Measurements from ENCODE around the gene NOVA2.

The NOVA2 gene

DNA sequence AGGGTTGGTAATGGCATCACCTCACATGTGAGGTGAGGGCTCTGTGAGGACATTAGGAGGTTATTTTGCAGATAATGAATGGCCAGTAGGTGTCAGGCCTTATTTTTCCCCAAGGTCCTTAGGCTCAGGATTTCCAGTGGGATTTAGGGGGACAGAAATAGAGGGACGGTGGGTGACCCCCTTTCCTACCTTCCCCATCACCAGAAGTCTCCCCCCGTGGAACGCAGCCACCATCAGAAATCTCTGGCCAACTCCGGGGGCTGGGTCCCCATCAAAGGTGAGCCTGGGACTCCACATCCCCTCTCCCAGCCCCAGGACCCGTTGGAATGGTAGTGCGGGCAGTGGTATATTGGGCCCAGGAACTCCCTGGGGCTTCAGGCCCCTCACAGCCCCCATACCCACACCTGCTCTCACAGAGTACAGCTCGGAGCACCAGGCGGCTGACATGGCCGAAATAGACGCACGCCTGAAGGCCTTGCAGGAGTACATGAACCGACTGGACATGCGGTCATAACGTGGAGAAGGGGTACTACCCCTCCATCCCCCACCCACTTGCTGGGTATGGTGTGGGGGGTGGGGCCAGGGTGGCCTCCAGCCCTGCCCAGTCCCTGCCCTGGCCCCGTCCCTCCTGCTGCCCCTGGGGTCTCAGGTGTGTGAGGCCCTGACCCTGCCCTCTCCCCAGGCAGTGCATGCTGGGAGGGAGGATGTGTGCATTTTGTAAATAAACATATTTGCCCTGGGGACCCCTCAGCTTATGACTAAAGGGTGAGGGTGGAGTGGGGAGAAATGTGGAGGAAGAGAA, 44.4 kb upstream of the NOVA2 start:
- no peak for DNase-seq (ENCODE audit: insufficient read length, low spot score)
- TF ChIP-seq SPI1 (IDR thresholded peaks at IDR 0.05; ENCODE audit: low read depth, low read length) (no peak), POLR2A (IDR thresholded peaks at IDR 0.05; ENCODE audit: low read depth, low read length) (no peak), POLR2AphosphoS5 (IDR thresholded peaks at IDR 0.05; ENCODE audit: low read depth, low read length) (no peak), TAF1 (IDR thresholded peaks at IDR 0.05; ENCODE audit: low read depth, low read length) (no peak), POU2F2 (IDR thresholded peaks at IDR 0.05; ENCODE audit: low read depth, low read length) (no peak), PAX5 (IDR thresholded peaks at IDR 0.05; ENCODE audit: insufficient read depth, low read length, severe bottlenecking) (no peak)
- no peak for FAIRE-seq

DNA sequence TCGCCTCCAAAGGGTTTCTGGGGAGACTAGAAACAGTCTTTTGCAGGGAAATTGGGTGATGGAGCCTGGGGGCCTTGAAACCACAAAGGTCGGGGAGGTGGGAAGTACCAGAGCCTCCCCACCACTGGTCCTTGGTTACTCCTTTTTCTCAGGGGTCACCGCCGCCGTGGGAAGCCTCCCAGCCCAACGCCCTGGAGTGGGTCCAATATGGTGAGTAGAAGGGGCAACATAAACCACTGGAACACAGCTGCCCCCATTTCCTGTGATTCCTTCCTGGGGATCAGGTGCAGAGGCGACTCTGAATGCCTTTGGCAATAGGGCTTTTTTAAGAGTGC, 43.4 kb upstream of the NOVA2 start:
- TF ChIP-seq PAX5 (IDR thresholded peaks at IDR 0.05; ENCODE audit: insufficient read depth, low read length, severe bottlenecking), result no peak
- TF ChIP-seq SPI1 (IDR thresholded peaks at IDR 0.05; ENCODE audit: low read depth, low read length), result no peak
- TF ChIP-seq TAF1 (IDR thresholded peaks at IDR 0.05; ENCODE audit: low read depth, low read length), result no peak
- no peak for TF ChIP-seq POLR2A (IDR thresholded peaks at IDR 0.05; ENCODE audit: low read depth, low read length)
- TF ChIP-seq POU2F2 (IDR thresholded peaks at IDR 0.05; ENCODE audit: low read depth, low read length), result no peak
- TF ChIP-seq POLR2AphosphoS5 (IDR thresholded peaks at IDR 0.05; ENCODE audit: low read depth, low read length), result no peak
- FAIRE-seq (no peak), DNase-seq (ENCODE audit: insufficient read length, low spot score) (no peak)

DNA sequence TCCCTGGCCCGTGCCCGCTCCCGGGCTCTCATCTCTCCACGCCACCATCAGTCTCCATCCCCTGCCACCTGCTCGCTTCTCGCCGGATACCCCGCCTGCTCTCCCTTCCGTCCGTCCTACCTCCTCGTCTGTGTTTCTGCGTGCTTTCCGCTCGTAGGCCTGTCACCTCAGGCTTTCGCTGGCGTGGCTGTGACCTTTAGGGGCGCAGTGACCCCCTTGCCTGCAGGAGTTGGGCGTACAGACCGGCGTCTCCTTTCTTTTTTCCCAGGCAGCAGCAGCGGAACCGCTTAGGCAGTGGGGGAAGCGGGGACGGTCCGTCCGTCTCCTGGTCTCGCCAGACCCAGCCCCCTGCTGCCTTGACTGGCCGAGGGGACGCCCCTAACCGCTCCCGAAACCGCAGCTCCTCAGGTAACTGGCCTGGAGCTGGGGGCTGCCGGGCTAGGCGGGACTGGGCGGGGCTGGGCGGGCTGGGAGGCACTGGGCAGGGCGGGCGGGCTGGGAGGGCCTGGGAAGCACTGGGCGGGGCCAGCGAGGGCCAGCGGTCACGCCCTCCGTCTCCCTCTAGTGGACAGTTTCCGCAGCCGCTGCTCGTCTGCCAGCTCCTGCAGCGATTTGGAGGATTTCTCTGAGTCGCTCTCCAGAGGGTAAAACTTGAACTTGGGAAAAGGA, 42.9 kb upstream of the NOVA2 start:
- peak; percentile 90 for DNase-seq (ENCODE audit: insufficient read length, low spot score)
- TF ChIP-seq POU2F2 (IDR thresholded peaks at IDR 0.05; ENCODE audit: low read depth, low read length) (no peak), PAX5 (IDR thresholded peaks at IDR 0.05; ENCODE audit: insufficient read depth, low read length, severe bottlenecking) (no peak), SPI1 (IDR thresholded peaks at IDR 0.05; ENCODE audit: low read depth, low read length) (no peak), TAF1 (IDR thresholded peaks at IDR 0.05; ENCODE audit: low read depth, low read length) (no peak), POLR2A (IDR thresholded peaks at IDR 0.05; ENCODE audit: low read depth, low read length) (no peak), POLR2AphosphoS5 (IDR thresholded peaks at IDR 0.05; ENCODE audit: low read depth, low read length) (no peak)
- FAIRE-seq, result peak; percentile 85

DNA sequence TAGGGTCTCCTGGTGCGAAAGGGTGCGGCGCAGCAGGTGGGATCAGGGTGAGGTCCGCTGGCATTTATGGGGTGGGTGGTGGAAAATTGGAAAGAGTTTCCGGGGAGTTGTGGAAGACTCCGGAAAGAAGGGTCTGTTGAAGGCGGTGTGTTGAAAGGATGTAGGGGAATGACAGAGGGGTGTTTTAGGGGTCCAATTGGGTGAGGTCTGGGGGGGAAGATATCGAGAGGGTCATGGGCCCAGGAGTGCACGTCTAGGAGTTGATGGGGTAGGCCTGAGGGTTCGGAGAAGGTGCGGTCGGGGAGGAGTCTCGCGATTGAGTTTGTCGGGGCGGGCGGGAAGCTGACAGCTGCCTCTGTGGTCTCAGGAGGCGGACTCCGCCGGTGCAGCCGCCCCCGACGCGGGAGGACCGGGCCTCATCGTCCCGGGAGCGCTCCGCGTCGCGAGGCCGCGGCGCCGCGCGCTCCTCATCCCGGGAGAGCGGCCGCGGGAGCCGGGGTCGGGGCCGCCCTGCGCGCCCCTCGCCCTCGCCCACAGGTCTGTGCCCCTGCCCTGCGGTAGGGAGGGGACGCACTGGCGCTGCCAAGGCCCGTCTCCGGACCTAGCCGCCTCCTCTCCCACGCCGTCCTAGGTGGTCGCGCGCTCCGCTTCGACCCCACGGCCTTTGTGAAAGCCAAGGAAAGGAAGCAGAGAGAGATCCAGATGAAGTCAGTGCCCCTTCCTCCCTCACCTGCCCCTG, 42.2 kb upstream of the NOVA2 start:
- FAIRE-seq (peak; percentile 66), DNase-seq (ENCODE audit: insufficient read length, low spot score) (no peak)

DNA sequence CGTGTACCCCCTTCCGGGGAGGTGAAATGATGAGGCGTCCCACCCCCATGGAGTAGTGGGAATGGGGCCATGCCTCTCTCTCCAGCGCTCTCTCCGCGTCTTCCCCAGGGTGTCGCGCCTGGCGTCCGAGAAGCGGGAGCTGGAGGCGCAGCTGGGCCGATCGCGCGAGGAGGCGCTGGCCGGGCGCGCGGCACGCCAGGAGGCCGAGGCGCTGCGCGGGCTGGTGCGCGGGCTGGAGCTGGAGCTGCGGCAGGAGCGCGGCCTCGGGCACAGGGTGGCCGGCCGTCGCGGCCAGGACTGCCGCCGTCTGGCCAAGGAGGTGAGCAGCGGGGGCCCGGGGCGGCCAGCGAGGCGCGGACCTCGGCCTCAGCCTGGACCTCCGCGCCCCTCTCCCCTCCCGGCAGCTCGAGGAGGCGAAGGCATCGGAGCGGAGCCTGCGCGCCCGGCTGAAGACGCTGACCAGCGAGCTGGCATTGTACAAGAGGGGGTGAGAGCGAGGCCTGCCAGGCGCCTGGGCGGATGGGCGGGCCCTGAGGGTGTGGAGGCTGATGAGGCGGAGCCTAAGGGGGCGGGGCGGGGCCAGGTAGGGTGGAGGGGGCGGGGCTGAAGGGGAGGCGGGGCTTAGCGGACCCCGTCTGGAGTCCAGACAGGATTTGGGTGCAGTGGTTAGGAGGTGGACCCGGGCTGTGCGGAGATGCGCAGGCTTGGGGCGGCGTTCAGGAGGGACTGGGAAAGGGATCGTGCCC, 41.4 kb upstream of the NOVA2 start:
- DNase-seq (ENCODE audit: insufficient read length, low spot score), result peak; percentile 62
- FAIRE-seq, result no peak
- no peak for TF ChIP-seq TAF1 (IDR thresholded peaks at IDR 0.05; ENCODE audit: low read depth, low read length)
- TF ChIP-seq POLR2AphosphoS5 (IDR thresholded peaks at IDR 0.05; ENCODE audit: low read depth, low read length), result no peak
- no peak for TF ChIP-seq PAX5 (IDR thresholded peaks at IDR 0.05; ENCODE audit: insufficient read depth, low read length, severe bottlenecking)
- no peak for TF ChIP-seq POU2F2 (IDR thresholded peaks at IDR 0.05; ENCODE audit: low read depth, low read length)
- no peak for TF ChIP-seq SPI1 (IDR thresholded peaks at IDR 0.05; ENCODE audit: low read depth, low read length)
- no peak for TF ChIP-seq POLR2A (IDR thresholded peaks at IDR 0.05; ENCODE audit: low read depth, low read length)

More for the DNA sequence above, 42.2 kb upstream of the NOVA2 start:
- TF ChIP-seq PAX5 (IDR thresholded peaks at IDR 0.05; ENCODE audit: insufficient read depth, low read length, severe bottlenecking) (no peak), POLR2AphosphoS5 (IDR thresholded peaks at IDR 0.05; ENCODE audit: low read depth, low read length) (no peak)

DNA sequence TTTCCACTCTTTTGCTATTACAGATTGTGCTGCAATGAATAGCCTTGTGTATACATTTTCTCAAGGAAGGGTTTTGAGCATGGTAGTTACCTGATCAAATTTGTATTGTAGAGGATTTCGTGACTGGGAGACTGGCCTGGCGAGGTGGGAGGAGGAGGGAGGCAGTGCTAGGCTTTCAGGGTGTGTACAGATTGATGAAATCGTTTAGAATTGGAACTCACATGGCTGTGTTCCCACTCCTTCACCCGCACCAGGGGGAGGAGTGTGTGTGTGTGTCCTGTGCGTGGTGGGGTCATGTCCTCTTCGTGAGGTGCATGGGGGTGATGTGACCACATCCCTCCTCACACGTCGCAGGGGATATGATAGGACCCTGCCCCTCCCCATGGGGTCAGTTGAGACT, 40.9 kb upstream of the NOVA2 start:
- DNase-seq (ENCODE audit: insufficient read length, low spot score) (no peak), FAIRE-seq (no peak)
- TF ChIP-seq TAF1 (IDR thresholded peaks at IDR 0.05; ENCODE audit: low read depth, low read length), result no peak
- no peak for TF ChIP-seq POLR2A (IDR thresholded peaks at IDR 0.05; ENCODE audit: low read depth, low read length)
- no peak for TF ChIP-seq SPI1 (IDR thresholded peaks at IDR 0.05; ENCODE audit: low read depth, low read length)
- TF ChIP-seq POLR2AphosphoS5 (IDR thresholded peaks at IDR 0.05; ENCODE audit: low read depth, low read length), result no peak
- no peak for TF ChIP-seq POU2F2 (IDR thresholded peaks at IDR 0.05; ENCODE audit: low read depth, low read length)
- TF ChIP-seq PAX5 (IDR thresholded peaks at IDR 0.05; ENCODE audit: insufficient read depth, low read length, severe bottlenecking), result no peak

DNA sequence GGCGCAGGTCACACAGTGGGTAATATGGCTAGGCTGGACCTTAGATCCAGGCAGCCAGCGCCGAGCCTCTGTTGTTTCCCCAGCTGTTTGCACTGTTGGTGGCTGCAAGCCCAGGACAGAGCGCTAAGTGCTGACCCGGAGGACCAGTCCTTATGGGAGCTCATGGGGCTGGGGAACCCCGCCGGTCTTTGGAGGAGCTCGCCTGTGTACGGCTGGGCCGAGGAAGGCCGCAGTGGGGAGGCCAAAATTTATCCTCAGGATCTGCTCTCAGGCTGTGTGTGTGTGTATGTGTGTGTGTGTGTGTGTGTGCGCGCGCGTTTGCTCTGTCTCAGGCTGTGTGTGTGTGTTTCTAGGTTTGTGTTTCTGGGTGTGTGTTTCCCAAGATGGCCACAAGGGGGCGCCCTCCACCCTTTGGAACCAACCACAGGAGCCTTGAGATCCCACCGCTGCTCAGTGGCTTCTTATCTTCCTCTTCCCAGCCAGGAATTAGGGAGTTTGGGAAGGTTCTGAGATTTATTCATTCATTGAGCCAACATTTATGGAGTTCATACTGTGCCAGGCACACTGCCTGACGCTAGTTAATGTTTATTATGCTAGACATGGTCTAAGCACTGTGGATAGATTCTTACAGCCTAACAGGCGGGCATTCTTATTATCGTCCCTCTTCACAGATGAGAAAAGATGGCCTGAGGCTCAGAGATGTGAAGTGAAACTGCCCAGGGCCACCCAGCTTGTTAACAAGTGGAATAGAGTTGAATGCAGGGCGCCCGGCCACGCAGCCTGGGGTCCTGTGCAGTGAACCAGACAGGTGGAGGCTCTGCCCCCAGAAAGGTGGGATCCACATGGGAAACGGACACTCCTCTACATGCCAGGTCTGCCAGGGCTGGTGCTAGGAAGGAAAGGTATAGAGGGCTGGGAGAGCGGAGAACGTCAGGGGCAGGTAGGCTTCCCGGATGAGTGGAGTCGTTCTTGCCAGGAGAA, 36.2 kb upstream of the NOVA2 start:
- no peak for TF ChIP-seq SPI1 (IDR thresholded peaks at IDR 0.05; ENCODE audit: low read depth, low read length)
- no peak for TF ChIP-seq PAX5 (IDR thresholded peaks at IDR 0.05; ENCODE audit: insufficient read depth, low read length, severe bottlenecking)
- TF ChIP-seq POLR2A (IDR thresholded peaks at IDR 0.05; ENCODE audit: low read depth, low read length), result no peak
- no peak for TF ChIP-seq POU2F2 (IDR thresholded peaks at IDR 0.05; ENCODE audit: low read depth, low read length)
- no peak for TF ChIP-seq TAF1 (IDR thresholded peaks at IDR 0.05; ENCODE audit: low read depth, low read length)
- no peak for TF ChIP-seq POLR2AphosphoS5 (IDR thresholded peaks at IDR 0.05; ENCODE audit: low read depth, low read length)
- FAIRE-seq (peak; percentile 87), DNase-seq (ENCODE audit: insufficient read length, low spot score) (peak; percentile 60)

DNA sequence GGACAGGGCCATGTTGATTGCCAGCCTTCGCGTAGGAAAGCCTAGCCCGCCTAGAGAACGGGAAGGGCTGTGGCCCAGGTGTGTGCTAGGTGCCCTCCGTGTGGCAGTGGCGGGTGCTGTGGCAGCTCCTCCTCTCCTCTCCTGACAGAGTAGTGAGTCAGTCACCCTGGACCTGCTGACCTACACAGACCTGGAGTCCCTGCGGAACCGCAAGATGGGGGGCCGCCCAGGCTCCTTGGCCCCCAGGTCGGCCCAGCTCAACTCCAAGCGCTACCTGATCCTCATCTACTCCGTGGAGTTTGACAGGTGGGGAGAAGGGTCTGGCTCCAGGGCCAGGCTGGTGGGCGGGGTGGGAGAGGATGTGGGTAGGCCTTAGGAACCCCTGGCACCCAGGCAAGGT, 32.7 kb upstream of the NOVA2 start:
- TF ChIP-seq POLR2A (IDR thresholded peaks at IDR 0.05; ENCODE audit: low read depth, low read length) (no peak), SPI1 (IDR thresholded peaks at IDR 0.05; ENCODE audit: low read depth, low read length) (no peak)
- FAIRE-seq (no peak), DNase-seq (ENCODE audit: insufficient read length, low spot score) (no peak)
